Adipose tissue (tissue), 3 donors: ENCODE data around the gene DUOX1. TPM values are rescaled to one million over a fixed set of nuclear protein-coding genes. Genes with fewer than 3 reads are reported as not detected.

Source experiments
- H3K27ac ChIP-seq: one replicate; pipeline ENCODE4 v1.5.1; 2013; ENCODE audit warnings: low read depth, low read length
- WGBS, 3 donors: extraction: QIAGEN DNeasy Blood & Tissue Kit; methylation state at CpG; one replicate each; pipeline ENCODE4 v1.1.7; 2013; 5-methylcytosine and 5-hydroxymethylcytosine counted together
- polyA plus RNA-seq, 3 donors: library from polyadenylated mRNA; stranded (reverse); fragments of 200-250 nt; gene quantifications; one replicate each; pipeline ENCODE4 v1.2.3, GENCODE V29; 2013
- donor health status: healthy with polysubstance abuse.
- donor health status: Bipolar disorder and iron deficiency.
- donor health status: healthy.

DUOX1 gene
- polyA plus RNA-seq, 3 donors, result 0.20 to 4.1 (median 0.34) TPM

GRCh38 chr15:45199136-45199810 is 69.5 kb downstream of the DUOX1 start:
- H3K27ac ChIP-seq, result no peak overlapping the region
- 0 to 1% (median 1%) methylated on average over 25 of the region's 25 CpGs for WGBS, 3 donors

GRCh38 chr15:45200001-45200798 is 70.4 kb downstream of the DUOX1 start:
- 1% methylated on average over 34 of the region's 34 CpGs for WGBS, 3 donors

GRCh38 chr15:45200799-45201556 is 71.2 kb downstream of the DUOX1 start:
- peak overlapping the region; percentile 96 for H3K27ac ChIP-seq
- WGBS, 3 donors, result 4 to 5% (median 4%) methylated on average over 34 of the region's 34 CpGs

More at GRCh38 chr15:45200001-45200798, 70.4 kb downstream of the DUOX1 start:
- H3K27ac ChIP-seq, result peak overlapping the region; percentile 96

- 55 to 91% (median 87%) methylated on average over 3 of the region's 3 CpGs for WGBS, 3 donors
- no peak overlapping the region for H3K27ac ChIP-seq
Measured at GRCh38 chr15:45201557-45201859, 71.7 kb downstream of the DUOX1 start.

GRCh38 chr15:45201869-45202268 is 72.1 kb downstream of the DUOX1 start:
- WGBS, 3 donors, result 85 to 93% (median 90%) methylated on average over 7 of the region's 7 CpGs
- H3K27ac ChIP-seq, result no peak overlapping the region

- no peak overlapping the region for H3K27ac ChIP-seq
- 33 to 59% (median 34%) methylated on average over 4 of the region's 4 CpGs for WGBS, 3 donors
Measured at GRCh38 chr15:45203182-45203581, 73.4 kb downstream of the DUOX1 start.

GRCh38 chr15:45205192-45205591 is 75.4 kb downstream of the DUOX1 start:
- no peak overlapping the region for H3K27ac ChIP-seq
- 3 to 5% (median 3%) methylated on average over 2 of the region's 2 CpGs for WGBS, 3 donors

GRCh38 chr15:45212493-45212892 is 82.7 kb downstream of the DUOX1 start:
- 73 to 89% (median 81%) methylated on average over 1 of the region's 1 CpG for WGBS, 3 donors

More at GRCh38 chr15:45212493-45212892, 82.7 kb downstream of the DUOX1 start:
- no peak overlapping the region for H3K27ac ChIP-seq

Other genes starting within 250 kb of the DUOX1 start
- not detected for gene TERB2, start 173.3 kb upstream of the DUOX1 start, polyA plus RNA-seq
- 1 to 10 TPM; 5.6 to 9.4 (median 5.8) TPM for gene SORD, start 106.8 kb upstream of the DUOX1 start, polyA plus RNA-seq
- gene DUOX2, start 15.8 kb upstream of the DUOX1 start, polyA plus RNA-seq, result 1 to 10 TPM in 2 of 3 donors, under 1 TPM in 1; 0.08 to 1.6 (median 1.1) TPM
- under 1 TPM; 0.13 to 0.95 (median 0.56) TPM for gene DUOXA2, start 15.7 kb upstream of the DUOX1 start, polyA plus RNA-seq
- 1 to 10 TPM in 1 of 3 donors, under 1 TPM in 2; 0.14 to 3.3 (median 0.90) TPM for gene DUOXA1, start 115 bp upstream of the DUOX1 start, polyA plus RNA-seq
- gene SHF, start 58.0 kb downstream of the DUOX1 start, polyA plus RNA-seq, result 10 to 100 TPM in 1 of 3 donors, 1 to 10 TPM in 2; 1.5 to 13.5 (median 2.9) TPM
- under 1 TPM in 1 of 3 donors, not detected in 2; 0.59 TPM for gene SLC28A2, start 122.2 kb downstream of the DUOX1 start, polyA plus RNA-seq
- 100 to 1,000 TPM in 1 of 3 donors, 1 to 10 TPM in 2; 6.2 to 692 (median 8.1) TPM for gene GATM, start 248.6 kb downstream of the DUOX1 start, polyA plus RNA-seq